Small intestine (tissue), 7 donors: ENCODE data around the gene NKIRAS1. TPM values are rescaled to one million over a fixed set of nuclear protein-coding genes. Genes with fewer than 3 reads are reported as not detected.
"Not testable (repeated sequence)": the region's sequence is repeated elsewhere in the genome, so short reads cannot be mapped to it uniquely, and the experiment has no call there.

Experiments used
- DNase-seq, 2 donors: peaks; one replicate each; pipeline versions ENCODE4 v3.0.0 to v3.0.0-alpha.2; 2013
- FAIRE-seq: peaks from 2 replicates; lab custom pipeline; 2012; peaks lifted over from hg19 to GRCh38; lab: Jason Lieb, UNC
- H3K27ac ChIP-seq, 3 donors: one replicate each; pipeline ENCODE4 v1.5.1; 2013; ENCODE audit warnings: low read length in 2 of 3, mild to moderate bottlenecking in 2 of 3, control low read depth in 1 of 3, inconsistent platforms in 1 of 3, low read depth in 1 of 3, moderate library complexity in 1 of 3
- H3K27me3 ChIP-seq, 3 donors: one replicate each; pipeline ENCODE4 v1.6.1; 2013; ENCODE audit warnings: low read length in 3 of 3, inconsistent platforms in 1 of 3; ENCODE audit not compliant: control insufficient read depth in 3 of 3, insufficient read depth in 3 of 3
- H3K36me3 ChIP-seq, 3 donors: one replicate each; pipeline ENCODE4 v1.6.1; 2013; ENCODE audit warnings: low read length in 3 of 3, inconsistent platforms in 1 of 3, low read depth in 1 of 3, mild to moderate bottlenecking in 1 of 3, moderate library complexity in 1 of 3; ENCODE audit not compliant: control insufficient read depth in 3 of 3, insufficient read depth in 2 of 3
- H3K4me1 ChIP-seq, 3 donors: one replicate each; pipeline ENCODE4 v1.6.1; 2013; ENCODE audit warnings: low read length in 2 of 3, inconsistent platforms in 1 of 3, low read depth in 1 of 3, mild to moderate bottlenecking in 1 of 3, moderate library complexity in 1 of 3; ENCODE audit not compliant: control insufficient read depth in 3 of 3, insufficient read depth in 2 of 3
- H3K4me3 ChIP-seq, 3 donors: one replicate each; pipeline ENCODE4 v1.5.1; 2013; ENCODE audit warnings: low read length in 3 of 3, control low read depth in 1 of 3, inconsistent platforms in 1 of 3, low read depth in 1 of 3, mild to moderate bottlenecking in 1 of 3, moderate library complexity in 1 of 3
- H3K9me3 ChIP-seq, 2 donors: one replicate each; pipeline ENCODE4 v1.6.1; 2013; ENCODE audit warnings: low read depth in 1 of 2, low read length in 1 of 2; ENCODE audit not compliant: control insufficient read depth in 2 of 2, insufficient read depth in 1 of 2
- WGBS, 3 donors: extraction: QIAGEN DNeasy Blood & Tissue Kit; methylation state at CpG; one replicate each; pipeline ENCODE4 v1.1.7; 2013; 5-methylcytosine and 5-hydroxymethylcytosine counted together
- polyA plus RNA-seq, 4 donors: library from polyadenylated mRNA; stranded (reverse) in 3 of 4; unstranded in 1 of 4; fragments of 200-250 nt in 3 of 4; fragments of 120-200 nt in 1 of 4; gene quantifications; one replicate each; pipeline versions ENCODE4 v1.2.1 to v1.2.3, GENCODE V29; 2013
- donor health status: healthy with polysubstance abuse.
- donor health status: control.
- donor health status: control.
- donor health status: Bipolar disorder and iron deficiency.
- donor health status: healthy.

Gene NKIRAS1
- polyA plus RNA-seq, 4 donors = 4.0 to 6.6 (median 4.6) TPM

GRCh38 chr3:23913182-23913581 is 3.6 kb downstream of the NKIRAS1 start:
- FAIRE-seq (no peak), DNase-seq (no peak)
- Histone ChIP-seq H3K9me3 (no peaks in the 10 kb centered on the region), H3K36me3 (peaks cover 0 to 17% (median 3%) of the 10 kb centered on the region in 3 donors), H3K4me1 (peaks cover 0 to 12% (median 5%) of the 10 kb centered on the region in 3 donors), H3K27ac (no peak overlapping the region), H3K4me3 (no peak overlapping the region), H3K27me3 (no peaks in the 10 kb centered on the region)
- WGBS, 3 donors = 84 to 88% (median 88%) methylated on average over 1 of the region's 1 CpG

GRCh38 chr3:23912335-23912734 is 4.5 kb downstream of the NKIRAS1 start:
- not testable (repeated sequence) for H3K4me3 ChIP-seq, FAIRE-seq, H3K27me3 ChIP-seq, H3K27ac ChIP-seq, H3K9me3 ChIP-seq, DNase-seq
- peaks cover 0 to 14% (median 0%) of the 10 kb centered on the region in 3 donors for H3K36me3 ChIP-seq
- WGBS, 3 donors = 77 to 90% (median 84%) methylated on average over 3 of the region's 3 CpGs
- peaks cover 0 to 12% (median 5%) of the 10 kb centered on the region in 3 donors for H3K4me1 ChIP-seq

- no peak overlapping the region for H3K4me3 ChIP-seq
- no peak overlapping the region for H3K27ac ChIP-seq
- no peak for FAIRE-seq
- H3K9me3 ChIP-seq = no peaks in the 10 kb centered on the region
- peaks cover 0 to 12% (median 5%) of the 10 kb centered on the region in 3 donors for H3K4me1 ChIP-seq
- 91 to 94% (median 92%) methylated on average over 2 of the region's 2 CpGs for WGBS, 3 donors
- peaks cover 0 to 14% (median 0%) of the 10 kb centered on the region in 3 donors for H3K36me3 ChIP-seq
- H3K27me3 ChIP-seq = no peaks in the 10 kb centered on the region
- DNase-seq = no peak
Measured at GRCh38 chr3:23911397-23911796, 5.4 kb downstream of the NKIRAS1 start.

DNA sequence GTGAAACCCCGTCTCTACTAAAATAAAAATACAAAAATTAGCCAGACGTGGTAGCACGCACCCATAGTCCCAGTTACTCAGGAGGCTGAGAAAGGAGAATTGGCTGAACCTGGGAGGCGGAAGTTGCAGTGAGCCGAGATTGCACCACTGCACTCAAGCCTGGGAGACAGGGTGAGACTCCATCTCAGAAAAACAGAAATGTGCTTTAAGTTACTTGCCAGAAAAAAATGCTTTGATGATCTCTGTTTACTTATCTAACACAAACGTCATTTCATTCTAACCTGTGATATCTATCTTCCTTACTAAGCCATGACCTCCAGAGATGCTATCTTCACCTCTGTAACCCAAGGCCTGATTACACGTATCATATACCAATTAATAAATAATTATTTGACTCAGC is 7.4 kb downstream of the NKIRAS1 start:
- peaks cover 0 to 3% (median 0%) of the 10 kb centered on the region in 3 donors for H3K4me1 ChIP-seq
- 85 to 88% (median 88%) methylated on average over 7 of the region's 7 CpGs for WGBS, 3 donors
- no peak overlapping the region for H3K27ac ChIP-seq
- peaks cover 0 to 14% (median 0%) of the 10 kb centered on the region in 3 donors for H3K36me3 ChIP-seq
- no peaks in the 10 kb centered on the region for H3K27me3 ChIP-seq
- no peak for FAIRE-seq
- no peaks in the 10 kb centered on the region for H3K9me3 ChIP-seq
- H3K4me3 ChIP-seq = no peak overlapping the region
- no peak for DNase-seq

DNA sequence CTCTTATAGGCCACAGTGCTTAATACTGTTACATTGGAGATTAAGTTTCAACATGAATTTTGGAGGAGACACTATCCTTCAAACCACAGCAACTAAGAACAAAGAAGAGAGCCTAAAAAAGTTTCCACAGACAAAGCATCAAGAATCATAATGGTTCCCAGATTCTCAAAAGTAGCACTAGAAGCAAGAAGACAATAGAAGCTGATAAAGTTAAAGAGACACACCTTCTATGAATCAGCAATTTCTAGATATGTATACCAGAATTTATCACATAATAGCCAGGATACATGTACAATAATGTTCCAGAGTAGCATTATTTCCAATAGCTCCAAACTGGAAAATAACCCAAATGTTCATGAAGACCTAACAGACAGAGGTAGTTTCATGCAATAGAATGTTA is 12.2 kb downstream of the NKIRAS1 start:
- no peak overlapping the region for H3K4me3 ChIP-seq
- FAIRE-seq (no peak), DNase-seq (no peak)
- H3K36me3 ChIP-seq = peaks cover 2 to 26% (median 2%) of the 10 kb centered on the region in 3 donors
- no peaks in the 10 kb centered on the region for H3K9me3 ChIP-seq
- no peaks in the 10 kb centered on the region for H3K27me3 ChIP-seq
- no peaks in the 10 kb centered on the region for H3K4me1 ChIP-seq
- H3K27ac ChIP-seq = no peak overlapping the region

- Histone ChIP-seq H3K9me3 (peaks cover 0 to 5% of the 10 kb centered on the region in 2 donors), H3K4me1 (no peaks in the 10 kb centered on the region), H3K27ac (no peak overlapping the region), H3K36me3 (peaks cover 2 to 27% (median 2%) of the 10 kb centered on the region in 3 donors), H3K27me3 (no peaks in the 10 kb centered on the region), H3K4me3 (no peak overlapping the region)
- WGBS, 3 donors = 83 to 90% (median 85%) methylated on average over 6 of the region's 6 CpGs
- DNase-seq = no peak
- FAIRE-seq = no peak
Measured at GRCh38 chr3:23900744-23901143, 16.0 kb downstream of the NKIRAS1 start.

DNA sequence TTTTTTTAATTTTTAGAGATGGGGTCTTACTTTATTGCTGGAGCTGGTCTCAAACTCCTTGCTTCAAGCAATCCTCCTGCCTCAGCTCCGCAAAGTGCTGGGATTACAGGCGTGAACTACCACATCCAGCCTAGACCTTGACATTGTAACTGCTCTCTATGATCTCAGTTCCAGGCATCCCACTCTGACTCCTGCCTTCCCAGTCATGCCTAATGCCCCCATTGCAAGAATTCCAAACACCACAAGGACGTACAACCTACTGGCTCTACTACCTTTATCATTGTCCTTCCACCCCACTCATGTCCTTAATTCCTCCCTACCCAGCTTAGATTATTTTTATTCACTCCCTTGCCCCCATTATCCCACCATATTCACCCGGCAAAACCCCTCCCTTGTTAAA is 21.6 kb downstream of the NKIRAS1 start:
- Histone ChIP-seq H3K4me3 (no peak overlapping the region), H3K27me3 (no peaks in the 10 kb centered on the region), H3K4me1 (no peaks in the 10 kb centered on the region), H3K36me3 (peaks cover 0 to 29% (median 4%) of the 10 kb centered on the region in 3 donors), H3K9me3 (peaks cover 0 to 5% of the 10 kb centered on the region in 2 donors), H3K27ac (no peak overlapping the region)
- DNase-seq = no peak
- WGBS, 3 donors = 95 to 96% (median 96%) methylated on average over 4 of the region's 4 CpGs
- no peak for FAIRE-seq

DNA sequence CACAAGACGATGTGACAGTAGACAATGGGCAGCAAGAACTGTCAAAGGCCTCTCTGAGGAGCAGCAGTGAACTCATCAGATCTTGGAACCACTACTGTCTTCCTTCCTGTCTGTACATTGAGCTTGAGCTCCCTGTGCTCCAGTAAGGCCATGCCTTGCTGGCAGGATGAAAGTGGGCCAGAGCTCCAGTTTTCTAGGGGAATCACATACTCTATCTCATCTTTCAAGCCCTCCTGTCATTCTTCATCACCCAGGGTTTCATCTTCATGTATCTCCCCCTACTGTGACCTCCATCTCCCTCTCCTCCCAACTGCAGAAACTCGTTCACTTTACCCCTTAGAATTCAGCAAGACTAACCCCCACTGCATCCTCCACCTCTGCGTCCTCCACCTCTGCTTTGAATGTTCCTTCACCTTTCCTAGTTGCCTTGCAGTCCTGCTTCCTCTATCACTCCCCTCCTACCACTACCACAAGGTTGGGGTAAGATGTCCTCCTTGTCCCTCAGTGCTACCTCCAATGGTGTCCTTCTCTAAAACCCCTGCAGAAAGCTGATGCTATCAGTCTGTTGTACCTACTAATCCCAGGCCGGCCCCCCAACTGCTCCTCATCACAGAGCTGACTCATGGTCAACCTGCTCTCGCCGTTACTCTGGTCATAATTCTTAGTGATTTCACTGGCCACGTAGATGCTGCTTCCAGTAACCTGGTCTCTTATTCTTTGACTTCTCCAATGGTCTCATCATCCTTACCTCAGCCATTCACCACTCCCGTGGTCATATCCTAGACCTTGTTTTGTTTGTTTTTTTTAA is 22.3 kb downstream of the NKIRAS1 start:
- H3K27ac ChIP-seq = no peak overlapping the region
- H3K4me1 ChIP-seq = no peaks in the 10 kb centered on the region
- peaks cover 0 to 27% (median 3%) of the 10 kb centered on the region in 3 donors for H3K36me3 ChIP-seq
- 80 to 86% (median 84%) methylated on average over 8 of the region's 8 CpGs for WGBS, 3 donors
- no peak for DNase-seq
- H3K4me3 ChIP-seq = no peak overlapping the region
- no peak for FAIRE-seq
- peaks cover 0 to 5% of the 10 kb centered on the region in 2 donors for H3K9me3 ChIP-seq
- no peaks in the 10 kb centered on the region for H3K27me3 ChIP-seq
